GM12872 (cell line): ENCODE data around the gene P3H4.

Experiments
- TF ChIP-seq, protein P1 (sequence below): IDR thresholded peaks from 3 replicates; pipeline ENCODE4 v1.5.1; 2011; ENCODE audit warnings: low read depth, mild to moderate bottlenecking, low read length, moderate library complexity; ENCODE audit not compliant: insufficient read depth

The P3H4 gene

DNA sequence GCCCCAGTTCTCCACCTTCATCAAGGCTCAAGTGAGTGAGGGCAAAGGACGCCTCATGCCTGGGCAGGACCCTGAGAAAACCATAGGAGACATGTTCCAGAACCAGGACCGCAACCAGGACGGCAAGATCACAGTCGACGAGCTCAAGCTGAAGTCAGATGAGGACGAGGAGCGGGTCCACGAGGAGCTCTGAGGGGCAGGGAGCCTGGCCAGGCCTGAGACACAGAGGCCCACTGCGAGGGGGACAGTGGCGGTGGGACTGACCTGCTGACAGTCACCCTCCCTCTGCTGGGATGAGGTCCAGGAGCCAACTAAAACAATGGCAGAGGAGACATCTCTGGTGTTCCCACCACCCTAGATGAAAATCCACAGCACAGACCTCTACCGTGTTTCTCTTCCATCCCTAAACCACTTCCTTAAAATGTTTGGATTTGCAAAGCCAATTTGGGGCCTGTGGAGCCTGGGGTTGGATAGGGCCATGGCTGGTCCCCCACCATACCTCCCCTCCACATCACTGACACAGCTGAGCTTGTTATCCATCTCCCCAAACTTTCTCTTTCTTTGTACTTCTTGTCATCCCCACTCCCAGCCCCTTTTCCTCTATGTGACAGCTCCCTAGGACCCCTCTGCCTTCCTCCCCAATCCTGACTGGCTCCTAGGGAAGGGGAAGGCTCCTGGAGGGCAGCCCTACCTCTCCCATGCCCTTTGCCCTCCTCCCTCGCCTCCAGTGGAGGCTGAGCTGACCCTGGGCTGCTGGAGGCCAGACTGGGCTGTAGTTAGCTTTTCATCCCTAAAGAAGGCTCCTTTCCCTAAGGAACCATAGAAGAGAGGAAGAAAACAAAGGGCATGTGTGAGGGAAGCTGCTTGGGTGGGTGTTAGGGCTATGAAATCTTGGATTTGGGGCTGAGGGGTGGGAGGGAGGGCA, 10.7 kb upstream of the P3H4 start:
- TF ChIP-seq, protein P1, sequence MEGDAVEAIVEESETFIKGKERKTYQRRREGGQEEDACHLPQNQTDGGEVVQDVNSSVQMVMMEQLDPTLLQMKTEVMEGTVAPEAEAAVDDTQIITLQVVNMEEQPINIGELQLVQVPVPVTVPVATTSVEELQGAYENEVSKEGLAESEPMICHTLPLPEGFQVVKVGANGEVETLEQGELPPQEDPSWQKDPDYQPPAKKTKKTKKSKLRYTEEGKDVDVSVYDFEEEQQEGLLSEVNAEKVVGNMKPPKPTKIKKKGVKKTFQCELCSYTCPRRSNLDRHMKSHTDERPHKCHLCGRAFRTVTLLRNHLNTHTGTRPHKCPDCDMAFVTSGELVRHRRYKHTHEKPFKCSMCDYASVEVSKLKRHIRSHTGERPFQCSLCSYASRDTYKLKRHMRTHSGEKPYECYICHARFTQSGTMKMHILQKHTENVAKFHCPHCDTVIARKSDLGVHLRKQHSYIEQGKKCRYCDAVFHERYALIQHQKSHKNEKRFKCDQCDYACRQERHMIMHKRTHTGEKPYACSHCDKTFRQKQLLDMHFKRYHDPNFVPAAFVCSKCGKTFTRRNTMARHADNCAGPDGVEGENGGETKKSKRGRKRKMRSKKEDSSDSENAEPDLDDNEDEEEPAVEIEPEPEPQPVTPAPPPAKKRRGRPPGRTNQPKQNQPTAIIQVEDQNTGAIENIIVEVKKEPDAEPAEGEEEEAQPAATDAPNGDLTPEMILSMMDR: no peak

GRCh38 chr17:41821776-41822175, 10.0 kb upstream of the P3H4 start:
- TF ChIP-seq, protein P1: no peak

GRCh38 chr17:41818024-41818423, 6.3 kb upstream of the P3H4 start:
- TF ChIP-seq, protein P1: no peak

- TF ChIP-seq, protein P1: no peak
These were observed 5.0 kb upstream of the P3H4 start for GRCh38 chr17:41816637-41817320.

GRCh38 chr17:41814195-41814594, 2.4 kb upstream of the P3H4 start:
- TF ChIP-seq, protein P1: no peak

DNA sequence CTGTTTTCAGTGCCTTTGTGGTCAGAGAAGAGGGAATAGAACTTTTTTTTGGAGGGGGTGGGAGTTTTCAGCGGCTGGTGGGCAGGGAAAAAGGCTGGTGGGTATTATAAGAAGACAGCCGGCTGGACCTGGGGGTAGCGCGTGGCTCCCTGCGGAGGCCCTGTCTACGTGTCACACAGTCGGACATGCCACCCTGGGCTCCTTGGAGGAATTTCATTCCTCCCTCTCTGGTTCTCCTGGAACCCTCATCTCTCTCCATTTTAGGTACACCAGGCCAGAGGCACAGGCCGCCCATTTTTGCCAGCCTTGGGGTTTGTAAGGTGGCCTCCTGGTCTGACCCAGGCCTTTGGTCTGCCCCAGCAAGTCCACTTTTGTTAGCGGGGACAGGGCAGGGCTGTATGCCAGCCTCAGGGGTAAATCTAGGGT, 2.0 kb upstream of the P3H4 start:
- TF ChIP-seq, protein P1: no peak

DNA sequence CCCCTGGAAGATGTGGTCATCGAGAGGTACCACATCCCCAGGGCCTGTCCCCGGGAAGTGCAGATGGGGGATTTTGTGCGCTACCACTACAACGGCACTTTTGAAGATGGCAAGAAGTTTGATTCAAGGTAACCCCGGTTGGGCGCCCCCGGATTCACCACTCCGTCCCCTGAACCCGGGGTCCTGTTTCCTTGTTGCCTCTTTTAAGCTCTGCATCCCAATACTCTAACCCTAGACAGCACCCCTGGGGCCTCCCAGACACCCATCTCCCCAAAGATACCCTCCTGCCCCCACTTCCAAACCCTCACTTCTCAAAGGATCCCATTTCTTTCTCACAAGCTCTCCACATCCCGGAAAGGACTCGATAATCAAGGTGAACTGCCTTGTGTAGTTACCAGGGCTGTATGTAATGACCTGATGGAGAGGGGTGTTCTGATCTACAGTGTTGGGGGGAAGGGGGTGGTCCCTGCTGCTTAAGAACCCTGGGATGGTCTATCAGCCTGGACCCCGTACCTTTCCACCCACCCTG, 1.5 kb upstream of the P3H4 start:
- TF ChIP-seq, protein P1: no peak
